AG09319 (cell line): ENCODE measurements around the gene PRLHR.

Experiments used
- DNase-seq: peaks from one replicate; pipeline ENCODE4 v3.0.0-alpha.2; 2010; ENCODE audit warnings: low read depth; ENCODE audit errors: extremely low read depth
- TF ChIP-seq, protein P1 (sequence below): IDR thresholded peaks from 2 replicates; pipeline ENCODE4 v1.5.1; 2011; ENCODE audit warnings: low read depth, mild to moderate bottlenecking, inconsistent platforms, low read length, moderate library complexity

Gene PRLHR

DNA sequence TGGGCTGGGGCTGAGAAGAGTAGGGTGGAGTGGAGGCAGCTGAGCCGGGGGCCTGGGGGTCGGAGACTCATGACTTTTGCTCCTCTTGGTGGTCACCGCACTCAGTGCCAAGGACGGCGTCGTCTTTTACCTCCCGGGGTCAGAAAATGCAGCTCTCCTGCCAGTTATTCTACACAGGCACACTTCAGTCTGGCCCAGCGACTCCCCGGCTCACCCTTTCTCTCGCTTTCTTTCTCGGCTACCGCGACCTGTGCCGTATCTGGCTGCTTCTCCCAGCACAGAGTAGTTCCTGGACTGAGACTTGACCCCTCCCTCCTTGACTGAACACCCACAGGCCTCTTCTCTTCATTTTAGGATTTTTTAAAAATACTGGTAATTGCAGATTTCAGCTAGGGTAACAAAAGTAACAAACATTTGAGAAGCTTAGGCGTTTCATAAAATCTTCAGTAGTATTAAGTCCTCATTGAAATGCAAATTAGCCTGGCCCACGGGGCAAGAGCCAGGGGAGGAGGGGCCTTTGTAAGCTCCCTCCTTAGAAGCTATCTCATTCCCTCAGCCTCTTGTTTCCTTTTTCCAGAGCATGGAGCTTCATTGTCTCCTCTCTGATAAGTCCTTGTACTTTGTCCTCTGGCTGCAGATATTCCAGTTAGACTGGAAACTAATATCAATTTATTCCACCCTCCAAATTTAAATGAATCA lies 1.1 kb upstream of the PRLHR start:
- TF ChIP-seq, protein P1, sequence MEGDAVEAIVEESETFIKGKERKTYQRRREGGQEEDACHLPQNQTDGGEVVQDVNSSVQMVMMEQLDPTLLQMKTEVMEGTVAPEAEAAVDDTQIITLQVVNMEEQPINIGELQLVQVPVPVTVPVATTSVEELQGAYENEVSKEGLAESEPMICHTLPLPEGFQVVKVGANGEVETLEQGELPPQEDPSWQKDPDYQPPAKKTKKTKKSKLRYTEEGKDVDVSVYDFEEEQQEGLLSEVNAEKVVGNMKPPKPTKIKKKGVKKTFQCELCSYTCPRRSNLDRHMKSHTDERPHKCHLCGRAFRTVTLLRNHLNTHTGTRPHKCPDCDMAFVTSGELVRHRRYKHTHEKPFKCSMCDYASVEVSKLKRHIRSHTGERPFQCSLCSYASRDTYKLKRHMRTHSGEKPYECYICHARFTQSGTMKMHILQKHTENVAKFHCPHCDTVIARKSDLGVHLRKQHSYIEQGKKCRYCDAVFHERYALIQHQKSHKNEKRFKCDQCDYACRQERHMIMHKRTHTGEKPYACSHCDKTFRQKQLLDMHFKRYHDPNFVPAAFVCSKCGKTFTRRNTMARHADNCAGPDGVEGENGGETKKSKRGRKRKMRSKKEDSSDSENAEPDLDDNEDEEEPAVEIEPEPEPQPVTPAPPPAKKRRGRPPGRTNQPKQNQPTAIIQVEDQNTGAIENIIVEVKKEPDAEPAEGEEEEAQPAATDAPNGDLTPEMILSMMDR: no peak
- no peak for DNase-seq

- no peak for DNase-seq
- TF ChIP-seq, protein P1: no peak
These were observed 406 bp downstream of the PRLHR start for GRCh38 chr10:118595064-118595420.

GRCh38 chr10:118594392-118595063 lies 920 bp downstream of the PRLHR start:
- DNase-seq: no peak
- TF ChIP-seq, protein P1: peak; percentile 24

DNA sequence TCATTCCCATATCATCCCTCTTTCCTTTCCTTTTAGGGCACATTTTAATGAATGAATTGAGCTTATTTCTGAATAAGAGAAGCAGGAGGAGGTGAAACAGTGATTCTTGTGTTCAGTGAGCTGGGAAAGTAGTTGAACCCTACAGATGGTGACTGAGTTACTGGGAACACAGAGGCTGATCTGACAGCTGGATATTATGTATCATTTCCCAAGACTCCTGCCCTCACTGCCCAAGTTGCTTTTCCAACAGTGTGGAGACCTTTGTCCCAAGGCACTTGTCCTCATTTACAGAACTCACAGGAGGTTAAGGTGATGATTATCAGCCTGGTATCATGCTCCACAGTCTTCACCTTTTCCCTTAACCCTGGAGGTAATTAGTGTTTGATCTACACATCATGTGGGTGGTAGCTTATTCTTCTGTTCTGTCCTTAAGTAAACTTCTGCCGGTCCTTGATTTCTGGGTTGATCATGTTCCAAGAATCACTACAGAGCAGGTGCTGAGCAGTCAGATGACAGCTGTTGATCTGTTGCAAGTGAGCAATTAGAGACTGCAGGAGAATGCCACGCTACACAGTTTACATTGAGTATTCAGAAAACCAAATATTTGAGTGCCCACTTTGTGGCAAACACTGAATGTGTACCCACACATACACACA lies 2.6 kb downstream of the PRLHR start:
- no peak for DNase-seq
- TF ChIP-seq, protein P1: no peak

- TF ChIP-seq, protein P1: no peak
- DNase-seq: no peak
These were observed 5.1 kb downstream of the PRLHR start for GRCh38 chr10:118590334-118590733.

DNA sequence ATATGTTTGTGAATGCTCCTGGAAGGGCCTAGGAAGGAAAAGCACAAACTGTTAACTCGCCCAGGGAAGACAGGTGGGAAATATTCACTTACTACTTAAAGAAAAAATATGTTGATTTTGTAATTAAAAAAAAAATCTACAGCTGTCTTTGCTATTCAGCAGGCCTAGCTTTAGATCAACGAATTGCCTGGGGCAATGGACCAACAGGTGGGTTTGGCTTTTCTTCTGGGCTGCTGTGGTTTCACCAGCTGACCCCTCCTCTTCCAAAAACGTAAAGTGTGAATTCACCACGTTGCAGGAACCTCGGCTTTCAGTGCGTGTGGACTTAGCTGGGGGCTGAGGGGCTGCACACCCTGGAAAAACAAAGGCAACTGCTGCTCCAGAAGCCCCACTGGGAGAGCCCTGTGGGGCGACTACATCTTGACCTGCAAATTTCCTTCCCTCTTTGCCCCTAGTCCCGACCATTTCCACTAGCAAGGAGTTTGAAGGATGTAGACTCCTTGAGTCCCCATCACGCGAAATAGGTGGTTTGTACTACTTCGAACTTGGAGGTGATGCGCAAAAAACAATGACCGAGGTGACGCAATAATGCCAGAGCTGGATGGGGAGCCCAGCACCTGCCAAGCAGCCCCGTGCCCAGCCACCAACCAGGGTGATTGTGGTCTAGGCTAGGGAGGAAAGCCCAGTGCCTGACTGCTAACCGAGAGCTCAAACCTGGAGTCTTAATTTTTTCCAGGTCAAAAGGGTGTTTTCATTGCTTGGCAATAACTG lies 7.4 kb downstream of the PRLHR start:
- TF ChIP-seq, protein P1: no peak
- DNase-seq: no peak
